GM18909 (cell line): Measurements from ENCODE around the gene ZFP82.
A peak's percentile ranks its signal among the peaks of the same experiment; 100 is the strongest.

Source experiments
- ATAC-seq: cut with Tn5 transposase; IDR thresholded peaks from one replicate; pipeline ENCODE4 v1.9.1; 2021; ENCODE audit warnings: mild to moderate bottlenecking; ENCODE audit not compliant: unreplicated experiment, poor library complexity

Gene ZFP82

GRCh38 chr19:36418287-36419001, at the start of gene ZFP82:
TSS of gene ZFP82 (minus strand) at chr19:36418644. CDS start at chr19:36409789, 8,855 bp downstream.
- peak; percentile 81 for ATAC-seq

GRCh38 chr19:36460046-36460445, 41.6 kb upstream of the ZFP82 start:
- ATAC-seq, result no peak

GRCh38 chr19:36456831-36457230, 38.4 kb upstream of the ZFP82 start:
- ATAC-seq, result no peak

GRCh38 chr19:36449059-36449670, 30.7 kb upstream of the ZFP82 start:
- ATAC-seq, result no peak

- ATAC-seq, result no peak
Observed at GRCh38 chr19:36441339-36441738, 22.9 kb upstream of the ZFP82 start.

GRCh38 chr19:36436531-36436930, 18.1 kb upstream of the ZFP82 start:
- no peak for ATAC-seq

GRCh38 chr19:36423925-36424324, 5.5 kb upstream of the ZFP82 start:
- ATAC-seq, result no peak

GRCh38 chr19:36421749-36422481, 3.5 kb upstream of the ZFP82 start:
- ATAC-seq, result no peak

GRCh38 chr19:36420961-36421748, 2.7 kb upstream of the ZFP82 start:
- ATAC-seq, result no peak

GRCh38 chr19:36417752-36418286, 625 bp downstream of the ZFP82 start:
- ATAC-seq, result no peak

- ATAC-seq, result no peak
Observed at GRCh38 chr19:36409841-36410240, 8.6 kb downstream of the ZFP82 start.

GRCh38 chr19:36408101-36408500, 10.3 kb downstream of the ZFP82 start:
- ATAC-seq, result no peak

GRCh38 chr19:36404498-36404897, 13.9 kb downstream of the ZFP82 start:
- no peak for ATAC-seq

GRCh38 chr19:36401475-36401874, 17.0 kb downstream of the ZFP82 start:
- ATAC-seq, result no peak

GRCh38 chr19:36398571-36398970, 19.9 kb downstream of the ZFP82 start:
- ATAC-seq, result no peak

- no peak for ATAC-seq
Observed at GRCh38 chr19:36392916-36393673, 25.3 kb downstream of the ZFP82 start.

- ATAC-seq, result peak; percentile 13
Observed at GRCh38 chr19:36379510-36379819, 39.0 kb downstream of the ZFP82 start.

- peak; percentile 93 for ATAC-seq
Observed at GRCh38 chr19:36378625-36379509, 39.6 kb downstream of the ZFP82 start, which contains the start of gene ZFP14. TSS of gene ZFP14 (minus strand) at chr19:36379201. CDS start at chr19:36367892, 11,309 bp downstream.
